Peyer's patch (tissue), 4 donors: Measurements from ENCODE around the gene SP8. TPM values are rescaled to one million over a fixed set of nuclear protein-coding genes. Genes with fewer than 3 reads are reported as not detected.
A peak's percentile ranks its signal among the peaks of the same experiment; 100 is the strongest.
"Not testable (repeated sequence)": the region's sequence is repeated elsewhere in the genome, so short reads cannot be mapped to it uniquely, and the experiment has no call there.

Experiments used
- DNase-seq, 3 donors: peaks; one replicate each; pipeline ENCODE4 v3.0.0-alpha.2; 2017 to 2019
- H3K27ac ChIP-seq, 4 donors: fragments of 200-600 bp; sonication (generic); one replicate each; pipeline ENCODE4 v1.5.1; 2016 to 2019
- H3K27me3 ChIP-seq, 2 donors: fragments of 200-600 bp; sonication (generic); one replicate each; pipeline ENCODE4 v1.5.1; 2019
- H3K36me3 ChIP-seq, 3 donors: fragments of 200-600 bp; sonication (generic); one replicate each; pipeline ENCODE4 v1.5.1; 2016 to 2019
- H3K4me1 ChIP-seq, 4 donors: fragments of 200-600 bp; sonication (generic); one replicate each; pipeline ENCODE4 v1.5.1; 2016 to 2019
- H3K4me3 ChIP-seq, 4 donors: fragments of 200-600 bp; sonication (generic); 1 replicate in 3 of 4; 2 replicates in 1 of 4; pipeline ENCODE4 v1.5.1; 2016 to 2019; ENCODE audit warnings: mild to moderate bottlenecking in 1 of 4
- H3K9me3 ChIP-seq, 4 donors: fragments of 200-600 bp; sonication (generic); one replicate each; pipeline ENCODE4 v1.5.1; 2016 to 2019; ENCODE audit warnings: mild to moderate bottlenecking in 1 of 4
- POLR2A ChIP-seq, 2 donors: fragments of 450-650 bp; IDR thresholded peaks; one replicate each; pipeline ENCODE4 v1.5.1; 2017; ENCODE audit warnings: antibody characterized with exemption in 2 of 2, mild to moderate bottlenecking in 2 of 2, moderate library complexity in 2 of 2
- total RNA-seq, 4 donors: library from RNA; depleted of rRNA; stranded (reverse); fragments of >200 nt; gene quantifications; one replicate each; pipeline ENCODE4 v1.1.0, GENCODE V29; 2016
- TF ChIP-seq, protein P1 (sequence below), 6 experiments: fragments of 450-650 bp in 4 of 6; fragments of 200-600 bp in 2 of 6; sonication (generic) in 1 of 6; IDR thresholded peaks; one replicate each; pipeline ENCODE4 v1.5.1; 2017 to 2019; ENCODE audit warnings: antibody characterized with exemption in 6 of 6, mild to moderate bottlenecking in 3 of 6, moderate library complexity in 1 of 6

Gene SP8
- total RNA-seq: 1 to 10 TPM in 3 of 4 donors, not detected in 1; 1.4 to 5.2 (median 3.6) TPM

DNA sequence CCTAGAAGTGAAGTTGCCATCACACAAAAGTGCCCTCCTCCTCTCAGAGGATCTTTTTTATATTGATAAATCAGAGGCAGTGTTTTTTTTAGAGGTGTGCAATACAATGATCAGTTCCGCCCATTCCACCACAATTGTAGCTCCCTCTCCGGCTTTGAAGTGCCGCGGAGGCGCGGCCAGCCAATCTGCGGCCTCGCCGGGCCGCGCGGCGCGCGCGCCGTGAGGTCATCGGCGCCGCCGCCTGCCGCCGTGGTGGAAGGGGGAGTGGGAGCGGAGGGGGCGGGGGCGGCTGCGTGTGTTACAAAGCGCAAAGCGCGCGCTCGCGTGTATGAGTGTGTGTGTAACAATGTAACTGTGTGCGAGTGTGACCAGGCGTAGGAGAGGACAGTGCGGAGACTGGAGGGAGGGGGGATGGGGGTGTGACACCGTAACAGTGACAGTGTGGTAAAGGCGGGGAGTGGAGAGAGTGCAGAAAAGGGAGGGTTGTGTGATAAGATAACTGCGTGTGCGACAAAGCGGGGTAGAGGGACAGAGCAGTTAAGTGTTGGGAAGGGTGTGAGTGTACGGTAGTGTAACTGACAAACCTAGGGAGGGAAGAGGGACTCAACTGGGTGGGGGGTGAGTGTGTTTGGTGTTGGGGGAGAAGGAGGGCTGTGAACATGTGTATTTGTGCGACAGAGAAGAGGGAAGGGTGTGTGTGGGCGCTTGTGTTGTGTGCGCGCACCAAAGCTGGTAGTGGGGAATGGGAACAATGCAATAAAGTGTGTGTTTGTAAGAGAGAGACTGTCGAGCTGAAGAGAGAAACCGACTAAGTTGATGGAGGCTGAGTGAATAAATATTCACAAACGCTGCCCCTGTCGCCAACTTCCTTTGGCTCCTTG, at the start of gene SP8:
Gene SP8 (minus strand): TSS at position 108 of the 881 bp plus-strand sequence. CDS start 88 bp downstream, at position 20.
- Histone ChIP-seq H3K4me3 (peak within 1 kb of the TSS in 2 of 4 donors; percentile 44 to 57), H3K27ac (peak within 1 kb of the TSS in 1 of 4 donors; percentile 72), H3K9me3 (no peaks in the 10 kb centered on the region), H3K36me3 (no peaks in the 10 kb centered on the region), H3K27me3 (peaks cover 8 to 61% of the 10 kb centered on the region in 2 donors), H3K4me1 (peaks cover 0 to 43% (median 7%) of the 10 kb centered on the region in 4 donors)
- DNase-seq: peak in 2 of 3 donors; percentile 66 to 70
- peak in 1 of 2 donors; percentile 65 for TF ChIP-seq POLR2A (IDR thresholded peaks at IDR 0.05)
- TF ChIP-seq, protein P1, sequence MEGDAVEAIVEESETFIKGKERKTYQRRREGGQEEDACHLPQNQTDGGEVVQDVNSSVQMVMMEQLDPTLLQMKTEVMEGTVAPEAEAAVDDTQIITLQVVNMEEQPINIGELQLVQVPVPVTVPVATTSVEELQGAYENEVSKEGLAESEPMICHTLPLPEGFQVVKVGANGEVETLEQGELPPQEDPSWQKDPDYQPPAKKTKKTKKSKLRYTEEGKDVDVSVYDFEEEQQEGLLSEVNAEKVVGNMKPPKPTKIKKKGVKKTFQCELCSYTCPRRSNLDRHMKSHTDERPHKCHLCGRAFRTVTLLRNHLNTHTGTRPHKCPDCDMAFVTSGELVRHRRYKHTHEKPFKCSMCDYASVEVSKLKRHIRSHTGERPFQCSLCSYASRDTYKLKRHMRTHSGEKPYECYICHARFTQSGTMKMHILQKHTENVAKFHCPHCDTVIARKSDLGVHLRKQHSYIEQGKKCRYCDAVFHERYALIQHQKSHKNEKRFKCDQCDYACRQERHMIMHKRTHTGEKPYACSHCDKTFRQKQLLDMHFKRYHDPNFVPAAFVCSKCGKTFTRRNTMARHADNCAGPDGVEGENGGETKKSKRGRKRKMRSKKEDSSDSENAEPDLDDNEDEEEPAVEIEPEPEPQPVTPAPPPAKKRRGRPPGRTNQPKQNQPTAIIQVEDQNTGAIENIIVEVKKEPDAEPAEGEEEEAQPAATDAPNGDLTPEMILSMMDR (IDR thresholded peaks at IDR 0.05): no peak

DNA sequence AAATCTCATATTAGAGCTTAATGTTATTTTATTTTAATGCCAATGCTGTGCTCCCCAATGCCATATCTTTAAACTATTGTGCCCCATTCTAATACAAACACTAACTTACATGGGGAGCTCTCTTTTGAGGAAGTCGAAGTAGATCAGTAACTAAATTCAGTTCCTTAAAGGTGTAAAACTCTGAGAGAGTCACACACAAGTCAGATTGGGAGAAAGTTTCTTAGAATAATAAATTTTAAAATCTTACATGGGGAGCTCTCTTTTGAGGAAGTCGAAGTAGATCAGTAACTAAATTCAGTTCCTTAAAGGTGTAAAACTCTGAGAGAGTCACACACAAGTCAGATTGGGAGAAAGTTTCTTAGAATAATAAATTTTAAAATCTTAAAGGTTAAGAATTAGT, 49.7 kb upstream of the SP8 start:
- not testable (repeated sequence) for H3K9me3 ChIP-seq, H3K4me3 ChIP-seq, DNase-seq, H3K4me1 ChIP-seq, H3K27ac ChIP-seq, H3K36me3 ChIP-seq, H3K27me3 ChIP-seq

DNA sequence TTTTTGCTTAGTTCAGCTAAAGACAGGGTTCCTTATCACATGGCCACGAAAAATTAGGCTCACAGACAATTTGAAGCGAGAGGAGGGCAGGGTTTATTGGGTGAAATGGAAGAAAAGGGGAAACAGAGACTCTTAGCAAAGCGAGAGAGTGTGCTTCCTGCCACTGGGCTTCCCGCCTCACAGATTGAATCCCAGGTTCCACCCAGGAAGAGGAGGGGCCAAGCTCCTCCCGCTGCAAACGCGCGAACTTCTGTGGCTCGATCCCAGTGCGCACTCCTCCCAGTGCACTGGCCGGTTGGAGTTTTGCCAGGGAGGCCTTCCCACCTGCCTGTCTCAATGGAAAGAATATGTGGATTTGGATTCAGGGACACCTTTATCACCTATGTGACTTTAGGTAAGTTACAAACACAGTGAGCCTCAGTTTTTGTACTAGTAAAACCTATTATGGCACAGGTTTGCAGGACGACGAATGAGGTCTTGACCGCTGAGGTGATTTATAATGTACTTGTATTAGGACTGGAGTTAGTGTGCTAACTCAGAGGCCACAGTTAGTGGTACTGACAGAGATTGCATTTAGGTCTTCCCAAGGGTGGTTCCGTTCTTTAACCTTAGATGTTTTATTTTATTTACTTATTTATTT, 48.5 kb upstream of the SP8 start:
- Histone ChIP-seq H3K9me3 (no peaks in the 10 kb centered on the region), H3K36me3 (no peaks in the 10 kb centered on the region), H3K4me1 (no peaks in the 10 kb centered on the region), H3K27ac (no peak overlapping the region), H3K27me3 (no peaks in the 10 kb centered on the region), H3K4me3 (no peak overlapping the region)
- no peak for TF ChIP-seq POLR2A (IDR thresholded peaks at IDR 0.05)
- no peak for DNase-seq

DNA sequence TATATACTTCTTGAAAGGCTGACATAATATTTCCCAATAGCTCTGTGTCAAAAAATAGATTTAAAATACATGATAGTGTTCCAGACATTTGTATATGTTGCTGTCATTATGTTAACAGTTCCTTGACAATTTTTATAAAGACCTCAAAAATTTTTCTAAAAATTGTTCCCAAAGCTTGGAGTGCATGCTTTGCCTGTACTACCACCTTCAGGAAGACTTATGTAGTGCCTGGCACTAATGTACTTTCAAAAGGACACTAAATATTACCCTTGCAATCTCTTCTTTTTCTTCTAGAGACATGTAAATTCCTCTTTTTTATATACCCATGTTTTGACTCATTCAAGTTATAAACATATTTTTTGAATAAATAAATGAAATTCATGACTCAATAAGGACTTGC, 48.0 kb upstream of the SP8 start:
- no peak for TF ChIP-seq POLR2A (IDR thresholded peaks at IDR 0.05)
- TF ChIP-seq, protein P1 (IDR thresholded peaks at IDR 0.05): peak in 2 of 6 experiments; percentile 15
- Histone ChIP-seq H3K27ac (no peak overlapping the region), H3K4me1 (no peaks in the 10 kb centered on the region), H3K9me3 (no peaks in the 10 kb centered on the region), H3K36me3 (no peaks in the 10 kb centered on the region), H3K27me3 (no peaks in the 10 kb centered on the region), H3K4me3 (no peak overlapping the region)
- DNase-seq: no peak

DNA sequence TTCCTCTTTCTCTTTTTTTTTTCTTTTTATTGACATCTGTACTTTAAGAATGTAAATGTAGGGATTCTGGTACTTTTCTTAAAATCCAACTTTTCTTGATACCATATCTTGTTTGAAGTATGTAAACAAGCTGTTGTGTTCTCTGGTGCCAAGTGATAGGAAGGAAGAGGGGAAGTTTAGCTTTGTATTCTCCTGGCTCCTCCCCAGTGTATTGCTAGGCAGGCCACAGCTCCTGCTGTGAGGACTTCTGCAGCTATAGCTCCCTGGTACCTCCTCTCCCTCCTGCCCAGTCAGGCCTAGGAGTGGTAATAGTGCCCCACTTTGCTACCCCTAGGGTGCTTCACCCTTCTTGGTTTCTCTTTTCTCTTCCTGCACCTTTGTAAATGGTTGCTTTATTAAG, 45.3 kb upstream of the SP8 start:
- Histone ChIP-seq H3K4me1 (no peaks in the 10 kb centered on the region), H3K27me3 (no peaks in the 10 kb centered on the region), H3K4me3 (no peak overlapping the region), H3K36me3 (no peaks in the 10 kb centered on the region), H3K27ac (no peak overlapping the region), H3K9me3 (no peaks in the 10 kb centered on the region)
- TF ChIP-seq, protein P1 (IDR thresholded peaks at IDR 0.05): no peak
- no peak for TF ChIP-seq POLR2A (IDR thresholded peaks at IDR 0.05)
- no peak for DNase-seq

DNA sequence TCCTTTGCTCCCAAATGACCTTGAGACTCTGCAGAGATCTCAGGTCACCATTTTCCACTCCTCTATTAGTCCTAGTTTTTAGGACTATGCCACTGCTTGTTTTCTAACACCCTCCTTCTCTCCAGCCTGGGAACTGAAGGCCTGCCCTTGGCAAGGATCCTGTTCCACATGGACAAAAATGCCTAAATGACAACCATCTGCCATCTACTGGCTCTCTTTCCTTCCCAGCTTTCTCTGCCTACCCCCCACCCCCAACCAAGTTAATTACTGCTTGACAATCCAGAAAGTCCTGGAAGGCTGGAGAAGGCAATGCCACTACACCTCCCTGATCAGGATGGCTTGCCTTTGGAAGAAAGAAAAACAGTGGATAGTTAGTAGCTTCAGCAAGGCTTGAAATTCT, 44.8 kb upstream of the SP8 start:
- DNase-seq: no peak
- H3K36me3 ChIP-seq: no peaks in the 10 kb centered on the region
- H3K4me3 ChIP-seq: no peak overlapping the region
- H3K4me1 ChIP-seq: no peaks in the 10 kb centered on the region
- H3K27me3 ChIP-seq: no peaks in the 10 kb centered on the region
- no peak overlapping the region for H3K27ac ChIP-seq
- TF ChIP-seq POLR2A (IDR thresholded peaks at IDR 0.05): no peak
- TF ChIP-seq, protein P1 (IDR thresholded peaks at IDR 0.05): no peak
- no peaks in the 10 kb centered on the region for H3K9me3 ChIP-seq
